NCI-H1436 (cell line): ENCODE data around the gene MECP2.
"Not testable (repeated sequence)": the region's sequence is repeated elsewhere in the genome, so short reads cannot be mapped to it uniquely, and the experiment has no call there.

Experiments
- DNase-seq: peaks from one replicate; lab custom pipeline; 2025; lab: John Stamatoyannopoulos, UW

Gene MECP2

DNA sequence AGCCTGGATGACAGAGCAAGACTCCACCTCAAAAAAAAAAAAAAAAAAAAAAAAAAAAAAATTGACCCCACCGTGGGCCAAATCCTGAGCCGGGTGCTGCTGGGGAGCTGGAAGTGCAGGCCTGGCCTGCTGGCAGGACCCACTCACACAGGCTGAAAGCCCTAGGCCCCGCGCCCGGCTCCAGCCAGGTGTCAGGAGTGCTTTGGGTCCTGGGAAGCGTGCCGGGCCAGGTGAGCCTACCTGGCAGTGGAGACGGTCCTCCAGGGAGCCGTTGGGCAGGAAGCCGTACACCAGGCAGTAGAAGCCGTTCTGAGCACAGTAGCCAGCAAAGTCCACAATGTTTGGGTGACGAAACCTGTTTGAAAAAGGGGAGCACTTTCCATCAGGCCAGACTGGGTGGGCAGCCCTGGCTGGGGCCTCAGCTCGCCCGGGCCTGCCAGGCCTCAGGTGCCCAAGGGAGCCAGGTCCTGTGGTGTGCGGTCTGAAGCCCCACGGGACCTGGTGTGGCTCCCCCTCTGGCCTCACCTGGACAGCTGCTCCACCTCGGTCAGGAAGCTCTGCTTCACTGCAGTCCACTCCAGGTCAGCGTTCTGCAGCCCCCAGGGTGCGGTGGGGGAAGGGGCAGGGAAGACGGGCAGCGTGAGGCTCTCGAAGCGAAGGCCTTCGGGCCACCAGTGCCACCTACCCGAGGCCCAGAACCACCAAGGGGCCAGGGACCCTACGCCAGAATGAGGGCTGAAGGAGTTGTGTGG lies 79.6 kb downstream of the MECP2 start:
- no peak for DNase-seq

DNA sequence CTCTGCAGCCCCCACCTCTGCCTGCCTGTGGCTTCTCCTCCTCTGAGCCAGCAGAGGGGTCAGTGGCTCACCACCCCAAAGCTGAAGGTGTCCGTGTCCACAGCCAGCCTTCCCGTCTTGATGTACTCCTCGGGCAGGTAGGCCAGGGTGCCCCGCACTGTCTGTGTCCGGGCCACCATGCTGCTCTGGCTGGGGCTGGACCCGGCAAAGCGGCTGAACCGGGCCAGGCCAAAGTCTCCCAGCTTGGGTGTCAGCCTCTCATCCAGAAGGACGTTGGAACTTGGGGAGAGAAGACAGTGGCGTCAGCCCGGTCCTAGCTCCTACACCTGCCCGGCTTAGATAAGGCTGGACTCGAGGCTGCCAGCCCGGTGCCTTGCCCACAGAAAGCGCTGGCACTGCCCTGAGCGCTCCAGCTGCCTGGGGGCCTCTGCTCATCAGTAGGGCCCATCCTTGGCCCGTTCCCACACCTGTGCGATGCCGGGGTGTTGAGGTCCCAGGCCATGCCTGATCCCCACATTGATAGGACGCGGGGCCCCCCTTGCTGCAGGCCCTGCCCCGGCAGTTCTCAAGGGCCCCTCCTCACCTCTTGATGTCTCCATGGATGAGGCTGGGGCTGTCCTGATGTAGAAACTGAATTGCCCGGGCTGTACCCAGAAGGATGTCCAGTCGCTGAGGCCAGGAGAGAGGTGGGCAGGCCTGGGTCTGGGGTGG lies 81.0 kb downstream of the MECP2 start:
- no peak for DNase-seq

DNA sequence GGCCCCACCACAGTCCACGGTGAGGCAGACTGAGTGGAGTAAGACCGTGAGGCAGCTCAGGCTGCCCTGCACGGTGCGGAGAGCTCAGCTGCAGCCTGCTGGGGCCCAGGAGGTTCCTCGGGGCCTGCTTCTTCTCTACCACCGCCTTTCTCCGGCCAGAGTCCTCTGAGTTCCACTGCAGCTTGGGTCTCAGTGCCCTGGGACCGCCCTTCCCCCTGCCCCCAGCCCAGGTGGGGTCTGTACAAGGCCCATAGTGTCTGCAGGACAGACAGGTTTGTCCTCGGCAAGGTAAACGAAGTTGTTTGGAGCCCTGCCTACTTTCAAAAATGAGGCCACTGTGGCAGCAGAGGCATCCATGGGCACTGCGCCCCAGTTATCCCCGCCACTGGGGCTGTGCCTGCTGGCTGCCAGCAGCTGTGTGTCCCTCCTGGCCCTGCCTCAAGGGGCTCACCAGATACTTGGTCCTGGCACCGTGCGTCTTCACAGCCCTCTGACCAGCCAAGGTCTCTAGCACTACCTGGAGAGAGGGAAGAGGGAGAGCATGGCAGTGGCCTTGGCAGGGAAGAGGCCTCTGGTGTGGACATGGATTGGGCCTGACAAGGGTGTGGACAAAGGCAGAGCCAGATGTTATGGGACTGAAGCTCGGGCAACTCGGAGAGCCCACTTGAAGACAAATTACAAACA lies 81.8 kb downstream of the MECP2 start:
- no peak for DNase-seq

DNA sequence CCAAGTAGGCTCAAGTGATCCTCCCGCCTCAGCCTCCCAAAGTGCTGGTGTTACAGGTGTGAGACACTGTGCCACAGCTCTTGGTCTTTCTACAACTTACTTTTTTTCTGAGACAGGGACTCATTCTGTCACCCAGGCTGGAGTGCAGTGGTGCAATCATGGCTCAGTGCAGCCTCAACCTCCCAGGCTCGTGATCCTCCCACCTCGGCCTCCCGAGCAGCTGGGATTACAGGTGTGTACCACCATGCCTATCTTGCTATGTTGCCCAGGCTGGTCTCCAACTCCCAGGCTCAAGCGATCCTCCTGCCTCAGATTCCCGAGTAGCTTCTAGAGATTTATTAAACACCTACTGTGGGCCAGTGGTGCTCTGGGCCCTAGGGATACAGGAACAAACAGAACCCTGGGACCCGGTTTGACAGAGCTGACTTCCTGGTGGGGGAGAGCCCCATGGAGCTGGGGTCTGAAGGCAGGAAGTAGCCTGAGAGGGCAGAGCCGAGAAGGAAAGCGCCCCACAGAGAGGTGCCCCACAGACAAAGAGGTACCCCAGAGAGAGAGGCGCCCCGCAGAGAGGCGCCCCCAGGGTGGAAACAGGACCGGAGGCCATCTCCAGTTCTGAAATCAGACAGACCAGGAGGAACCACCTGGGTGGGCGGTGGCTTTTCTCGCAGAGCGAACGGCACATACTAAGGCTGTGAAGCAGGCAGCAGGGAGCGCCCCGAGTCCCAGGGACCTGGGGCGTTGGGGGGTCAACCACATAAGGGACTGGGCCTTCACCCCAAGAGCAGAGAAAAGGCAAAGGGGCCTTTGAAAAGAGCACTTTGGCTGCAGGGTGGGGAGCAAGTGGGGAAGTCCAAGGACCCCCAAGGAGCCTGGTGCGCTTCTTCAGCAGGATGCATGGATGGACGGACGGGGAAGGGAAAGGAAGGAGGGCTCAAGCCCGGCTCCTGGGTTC lies 82.8 kb downstream of the MECP2 start:
- DNase-seq: no peak

DNA sequence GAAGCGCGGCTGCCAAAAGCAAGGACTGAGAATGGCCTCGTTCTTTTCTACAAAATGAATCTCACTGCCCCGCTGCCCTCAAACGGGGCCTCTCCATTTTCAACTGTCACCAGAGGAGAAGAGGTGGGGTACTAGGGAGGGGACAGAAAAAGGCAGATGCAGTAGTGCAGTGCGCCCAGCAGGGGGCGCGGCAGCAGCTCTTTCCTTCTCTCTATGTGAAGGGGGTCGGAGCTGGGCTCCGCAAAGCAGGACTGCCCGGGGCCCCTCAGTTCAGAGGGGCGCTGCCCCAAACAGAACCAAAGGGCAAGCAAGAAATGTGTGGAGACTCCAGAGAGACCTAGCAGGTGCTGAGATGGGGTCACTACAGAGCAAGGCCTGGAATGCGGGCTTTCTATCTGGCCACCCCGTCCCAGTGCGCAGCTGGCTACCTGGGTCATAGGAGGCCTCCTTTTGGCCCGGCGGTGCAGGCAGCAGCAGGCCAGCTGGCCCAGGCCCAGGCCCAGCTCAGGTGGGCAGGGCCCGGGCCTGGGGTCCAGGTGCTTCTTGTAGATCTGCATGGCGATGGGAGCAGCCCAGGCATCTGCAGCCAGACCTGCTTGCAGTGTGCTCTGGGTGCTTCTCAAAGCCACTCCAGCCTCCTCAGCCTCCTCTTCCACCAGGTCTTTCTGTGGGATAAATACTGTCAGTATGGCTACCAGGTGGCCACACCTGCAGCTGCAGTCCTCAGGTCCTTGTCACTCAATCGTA lies 83.7 kb downstream of the MECP2 start:
- peak; percentile 28 for DNase-seq

DNA sequence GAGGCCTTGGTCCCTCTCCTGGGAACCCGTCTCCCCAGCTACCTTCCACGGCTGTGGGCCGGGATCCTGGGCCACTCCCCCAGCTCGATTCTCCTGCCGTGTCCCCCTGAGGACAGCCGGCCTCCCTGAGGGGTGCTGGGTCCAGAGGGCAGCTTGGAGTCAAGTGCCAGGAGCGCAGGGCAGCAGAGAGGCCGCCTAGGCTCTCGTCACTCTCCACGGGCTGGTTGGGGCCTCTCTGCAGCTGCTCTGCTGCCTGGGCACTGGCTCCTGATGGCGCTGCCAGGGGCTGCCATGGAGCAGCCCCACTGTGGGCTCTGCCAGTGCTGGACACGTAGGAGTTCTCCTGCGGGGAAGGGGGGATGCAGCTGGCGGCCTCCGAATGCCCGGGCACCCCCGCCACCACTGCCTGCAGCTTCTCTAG lies 84.5 kb downstream of the MECP2 start:
- no peak for DNase-seq

DNA sequence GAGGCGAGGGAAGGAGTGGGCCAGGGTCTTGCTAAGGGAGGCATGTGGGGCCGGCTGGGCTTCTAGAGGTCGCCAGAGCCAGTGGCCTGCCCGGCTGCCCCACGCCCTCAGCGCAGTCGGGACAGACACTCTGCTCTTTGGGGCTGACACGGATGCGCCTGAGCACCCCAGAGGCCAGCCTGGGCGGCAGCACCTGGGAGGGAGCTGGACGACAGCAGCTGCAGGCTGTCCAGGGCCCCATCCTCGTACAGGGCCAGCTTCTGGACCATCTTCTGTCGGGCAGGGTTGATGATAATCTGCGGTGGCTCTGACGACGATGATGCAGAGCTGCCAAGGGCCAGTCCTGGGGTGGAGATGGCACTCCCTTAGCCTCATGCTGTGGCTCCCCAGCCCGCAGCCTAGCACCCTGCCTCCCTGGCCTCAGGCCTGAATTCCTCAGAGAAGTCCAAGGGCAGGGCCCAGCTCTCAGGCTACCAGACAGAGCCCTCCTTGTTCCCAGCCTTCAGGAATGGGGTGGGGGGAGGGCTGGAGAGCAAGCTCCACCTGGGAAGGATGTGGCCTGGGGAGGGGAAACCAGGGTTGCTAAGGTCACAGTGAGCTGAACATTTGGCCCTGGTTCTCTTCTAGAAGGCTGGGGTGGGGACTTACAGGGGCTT lies 85.1 kb downstream of the MECP2 start:
- no peak for DNase-seq

DNA sequence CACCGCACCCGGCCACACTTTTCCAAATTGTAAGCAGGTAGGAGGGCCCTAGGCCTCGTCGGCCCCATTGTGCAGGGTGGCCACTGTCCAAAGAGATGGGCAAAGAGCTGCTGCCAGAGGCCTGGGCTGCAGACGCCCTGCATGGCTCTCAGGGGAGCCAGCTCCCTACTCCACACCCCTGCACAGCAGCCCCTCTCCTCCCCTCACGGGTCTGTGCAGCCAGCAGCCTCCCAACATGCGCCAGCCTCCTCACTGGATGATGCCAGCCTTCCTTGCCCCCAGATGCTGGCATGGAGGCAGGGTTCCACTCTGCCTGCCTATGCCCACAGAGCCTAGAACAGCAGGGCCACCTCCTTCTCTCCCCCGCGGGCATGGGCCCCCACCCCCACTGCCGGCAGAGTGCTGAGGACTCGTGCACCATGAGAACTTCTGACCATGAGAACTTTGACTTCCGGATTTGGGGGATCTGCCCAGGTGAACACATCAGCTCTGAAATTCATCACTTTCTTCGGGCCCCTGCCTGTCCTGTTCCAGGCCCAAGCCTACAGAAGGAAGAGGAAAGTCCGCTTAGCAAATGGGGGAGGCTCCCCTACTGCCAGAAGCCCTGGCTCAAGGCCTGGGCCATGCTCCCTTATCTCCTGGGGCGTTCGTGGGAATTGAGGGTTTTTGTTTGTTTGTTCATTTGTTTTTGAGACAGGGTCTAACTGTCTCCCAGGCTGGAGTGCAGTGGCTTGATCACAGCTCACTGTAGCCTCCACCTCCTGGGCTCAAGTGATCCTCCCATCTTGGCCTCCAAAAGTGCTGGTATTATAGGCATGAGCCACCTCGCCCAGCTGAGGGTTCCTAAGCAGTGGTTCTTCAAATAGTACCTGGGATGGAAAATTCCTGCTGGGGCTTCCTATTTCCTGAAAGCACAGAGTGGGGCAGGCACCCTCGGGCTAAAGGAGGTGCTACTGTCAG lies 85.9 kb downstream of the MECP2 start:
- no peak for DNase-seq

DNA sequence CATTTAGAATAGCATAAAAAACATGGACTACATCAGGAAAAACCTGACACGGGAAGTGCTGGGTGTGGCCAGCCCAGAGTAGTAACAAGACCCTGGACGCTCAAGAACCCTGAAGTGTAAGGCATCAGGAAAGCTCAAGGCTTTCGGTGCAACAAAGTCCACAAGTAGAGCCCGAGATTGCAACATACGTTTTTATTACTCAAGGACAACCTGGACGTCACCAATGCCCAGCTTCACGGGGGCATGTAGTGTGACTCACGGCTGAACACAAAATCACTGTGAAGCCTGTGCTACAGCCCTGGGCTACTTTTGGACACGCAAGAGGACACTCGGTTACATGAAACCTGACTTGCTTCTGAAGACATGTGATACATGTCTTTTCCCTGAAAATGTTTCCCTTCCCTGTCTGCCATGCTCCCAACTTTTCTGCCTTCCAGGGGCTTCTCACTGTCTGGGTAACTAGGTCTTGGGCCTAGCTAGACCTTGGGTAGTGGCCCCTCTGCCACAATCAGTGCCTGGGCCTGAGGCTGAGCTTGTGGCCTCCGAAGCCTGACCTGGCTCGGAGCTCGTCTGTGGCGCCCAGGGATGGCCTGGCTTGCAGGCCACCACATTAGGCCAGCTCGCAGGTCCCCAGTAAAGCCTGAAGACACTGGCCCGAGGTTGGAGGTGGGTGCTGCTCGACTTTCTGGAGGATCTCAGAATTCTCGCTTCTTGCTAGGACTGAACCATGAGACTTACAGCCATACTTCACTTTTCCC lies 87.0 kb downstream of the MECP2 start:
- no peak for DNase-seq

DNA sequence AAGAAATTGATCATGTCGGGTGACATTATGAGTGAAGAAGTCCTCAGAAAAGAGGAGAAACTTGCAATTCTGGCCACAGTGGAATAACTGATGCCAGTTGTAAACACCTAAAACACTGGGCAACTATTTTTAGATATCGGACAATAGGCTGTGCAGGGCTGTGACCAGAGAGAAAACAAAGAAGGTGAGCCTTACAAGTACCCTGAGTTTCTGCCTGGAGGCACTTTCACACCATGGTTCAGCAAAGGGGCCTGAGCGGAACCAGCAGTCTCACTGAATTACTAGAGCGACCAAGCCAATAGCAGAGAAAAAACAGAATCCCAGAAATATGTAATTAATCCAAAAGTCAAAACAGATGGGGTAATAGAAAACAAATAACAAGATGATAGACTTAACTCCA lies 89.0 kb downstream of the MECP2 start:
- DNase-seq: no peak

DNA sequence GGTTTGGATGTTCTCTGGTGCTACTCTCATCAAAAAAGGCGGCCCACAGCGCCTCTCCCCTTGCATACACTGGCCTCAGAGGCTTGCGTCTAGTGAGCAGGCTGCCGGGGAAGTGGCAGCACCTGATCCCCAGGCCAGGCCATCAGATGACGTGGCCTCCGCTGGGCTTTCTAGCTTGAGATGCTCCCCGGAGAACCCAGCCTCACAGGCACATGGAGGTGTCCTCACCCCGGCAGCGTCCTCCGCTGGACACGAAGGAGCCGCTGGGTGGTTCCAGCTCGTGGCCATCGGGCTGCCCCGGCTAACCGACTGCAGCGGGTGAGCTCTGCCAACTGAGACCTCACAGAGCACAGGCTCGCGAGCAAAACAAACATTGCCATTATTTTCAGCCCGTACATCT lies 90.6 kb downstream of the MECP2 start:
- DNase-seq: no peak

DNA sequence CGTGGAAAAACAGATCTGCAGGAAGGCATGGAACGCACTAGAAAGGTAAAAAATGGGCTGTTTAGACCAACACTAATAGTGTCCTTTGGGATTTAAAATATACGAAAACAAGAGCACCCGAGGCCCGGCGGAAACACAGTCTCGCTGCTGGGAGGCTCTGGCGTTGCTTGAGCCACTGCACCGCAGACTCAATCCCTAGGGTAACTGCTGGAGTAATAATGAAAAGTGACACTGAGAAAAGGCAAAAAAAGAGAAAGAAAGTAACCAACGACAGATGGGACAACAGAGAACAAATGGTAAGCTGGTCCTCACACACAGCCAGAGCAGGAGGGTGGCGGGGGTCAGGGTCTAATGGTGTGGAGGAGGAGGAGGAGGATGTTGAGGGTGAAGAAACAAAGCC lies 93.2 kb downstream of the MECP2 start:
- no peak for DNase-seq

DNA sequence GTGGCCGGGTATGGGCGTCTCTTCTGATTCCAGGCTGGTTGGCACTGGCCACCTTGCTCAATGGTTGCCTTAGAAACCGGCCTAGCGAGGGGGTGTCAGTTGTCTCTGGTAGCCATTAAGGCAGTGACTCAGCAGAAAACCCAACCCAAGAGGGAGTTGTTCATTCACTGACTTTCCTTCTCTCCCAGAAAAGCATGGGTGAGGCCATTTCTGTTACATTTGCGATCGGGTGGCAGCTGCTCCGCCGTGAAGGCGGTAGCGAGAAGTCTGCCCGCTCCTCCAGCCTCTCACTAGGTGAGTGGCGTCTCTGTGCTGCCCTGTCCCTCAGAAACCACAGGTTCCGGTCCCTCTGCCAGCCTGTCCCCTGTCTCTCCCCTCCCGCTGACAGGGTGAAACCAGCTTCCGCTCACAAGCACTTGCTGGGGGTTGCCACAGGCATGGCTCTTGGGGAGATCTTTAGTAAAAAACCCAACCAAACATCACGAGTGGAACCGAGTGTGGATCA lies 95.2 kb downstream of the MECP2 start:
- peak; percentile 89 for DNase-seq

DNA sequence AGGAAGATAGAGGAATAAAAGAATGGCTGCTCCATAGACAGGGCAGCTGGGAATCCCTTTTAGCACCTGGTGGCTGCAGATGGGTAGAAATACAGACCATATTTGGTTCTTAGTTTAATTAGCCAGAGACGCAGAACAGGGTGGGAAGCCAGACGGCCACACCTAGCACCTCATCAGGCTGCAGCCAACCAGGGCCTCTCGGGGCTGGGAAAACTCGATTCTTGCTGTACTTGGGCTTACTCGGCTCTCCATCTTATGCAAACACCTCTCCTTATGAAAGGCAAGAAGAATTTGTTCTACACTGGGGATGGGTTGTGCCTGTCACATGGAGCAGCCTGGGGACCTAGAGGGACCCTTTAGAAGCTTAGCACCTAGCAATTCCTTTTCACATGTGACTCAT lies 97.5 kb downstream of the MECP2 start:
- peak; percentile 13 for DNase-seq

DNA sequence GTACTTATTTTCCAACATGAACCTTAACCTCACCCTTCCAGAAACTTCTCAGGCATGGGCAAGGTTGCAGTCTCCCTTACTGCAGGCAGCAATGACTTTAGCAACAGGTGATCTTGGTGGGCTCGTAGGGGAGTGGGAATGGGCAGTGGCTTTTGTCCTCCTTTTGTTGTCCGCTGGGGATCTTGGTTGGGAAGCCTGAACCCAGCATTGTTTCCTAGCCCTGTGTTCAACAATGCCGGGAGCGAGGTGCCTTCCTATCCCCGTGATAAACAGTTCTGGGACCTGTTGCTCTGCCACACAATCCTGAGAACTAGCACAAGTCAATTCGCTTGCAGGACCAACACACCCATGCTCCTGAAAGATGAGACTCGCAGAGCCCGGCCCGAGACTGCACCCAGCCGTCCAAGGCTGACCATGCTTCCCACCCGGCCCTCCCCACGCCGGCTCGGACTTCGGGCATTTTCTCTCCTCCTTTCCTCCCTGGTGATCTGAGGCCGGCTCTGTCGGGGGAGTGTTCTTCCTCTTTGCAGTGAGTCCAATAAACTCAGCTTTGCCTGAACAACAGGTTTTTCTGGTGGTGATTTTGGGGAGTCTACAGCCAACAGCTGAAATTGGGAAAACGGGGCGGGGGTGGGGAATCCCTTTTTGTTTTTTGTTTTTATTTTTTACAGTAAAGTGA lies 98.0 kb downstream of the MECP2 start:
- no peak for DNase-seq

DNA sequence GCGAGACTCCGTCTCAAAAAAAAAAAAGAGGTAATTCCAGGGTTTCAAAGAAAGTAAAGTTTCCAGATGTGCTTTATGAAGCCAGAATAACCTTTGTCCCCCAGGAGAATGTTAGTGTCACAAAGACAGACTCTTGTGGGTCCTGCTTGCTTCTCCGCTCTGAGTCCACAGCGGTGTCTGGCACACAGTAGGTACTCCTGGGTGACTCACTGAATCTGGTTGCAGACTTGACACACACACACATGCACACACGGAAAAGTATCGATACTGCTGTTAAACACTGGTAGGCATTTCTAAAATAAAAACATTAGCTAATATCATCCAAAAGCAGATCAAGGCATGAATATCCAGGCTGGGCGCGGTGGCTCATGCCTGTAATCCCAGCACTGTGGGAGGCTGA lies 102.0 kb downstream of the MECP2 start:
- DNase-seq: no peak

DNA sequence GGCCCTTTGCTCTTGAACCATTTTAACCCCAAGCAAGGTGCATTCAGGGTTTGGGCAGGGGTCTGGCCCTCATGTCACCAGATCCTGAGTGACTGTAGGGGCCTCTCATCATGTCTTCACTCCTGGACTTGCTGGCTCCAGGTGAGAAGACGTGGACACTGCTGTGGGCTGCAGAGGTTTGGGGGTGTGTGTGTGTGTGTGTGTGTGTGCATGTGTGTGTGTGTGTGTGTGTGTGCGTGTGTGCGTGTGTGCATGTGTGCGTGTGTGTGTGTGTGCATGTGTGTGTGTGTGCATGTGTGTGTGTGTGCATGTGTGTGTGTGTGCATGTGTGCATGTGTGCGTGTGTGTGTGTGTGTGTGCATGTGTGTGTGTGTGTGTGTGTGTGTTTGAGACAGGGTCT lies 103.1 kb downstream of the MECP2 start:
- DNase-seq: not testable (repeated sequence)

DNA sequence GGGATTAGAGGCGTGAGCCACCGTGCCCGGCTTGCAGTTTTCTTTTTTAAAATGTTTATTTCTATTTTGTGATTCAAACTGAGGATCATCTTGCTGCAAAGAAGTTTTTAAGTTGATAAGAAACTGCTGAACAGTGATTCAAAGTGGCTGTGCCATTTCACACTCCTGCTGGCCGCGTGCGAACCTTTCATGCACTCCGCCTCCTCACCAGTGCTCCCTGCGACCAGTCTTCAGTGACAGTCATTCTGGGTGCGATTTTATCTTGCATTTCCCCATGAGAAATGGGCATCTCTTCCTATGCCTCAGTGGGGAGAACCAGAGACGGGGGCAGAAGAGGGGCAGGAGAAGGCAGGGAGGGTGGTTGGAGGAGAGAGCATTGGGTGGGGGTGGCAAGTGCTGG lies 103.5 kb downstream of the MECP2 start:
- DNase-seq: no peak
